ENCODE measurements around the gene PLCB2.

Gene PLCB2

DNA sequence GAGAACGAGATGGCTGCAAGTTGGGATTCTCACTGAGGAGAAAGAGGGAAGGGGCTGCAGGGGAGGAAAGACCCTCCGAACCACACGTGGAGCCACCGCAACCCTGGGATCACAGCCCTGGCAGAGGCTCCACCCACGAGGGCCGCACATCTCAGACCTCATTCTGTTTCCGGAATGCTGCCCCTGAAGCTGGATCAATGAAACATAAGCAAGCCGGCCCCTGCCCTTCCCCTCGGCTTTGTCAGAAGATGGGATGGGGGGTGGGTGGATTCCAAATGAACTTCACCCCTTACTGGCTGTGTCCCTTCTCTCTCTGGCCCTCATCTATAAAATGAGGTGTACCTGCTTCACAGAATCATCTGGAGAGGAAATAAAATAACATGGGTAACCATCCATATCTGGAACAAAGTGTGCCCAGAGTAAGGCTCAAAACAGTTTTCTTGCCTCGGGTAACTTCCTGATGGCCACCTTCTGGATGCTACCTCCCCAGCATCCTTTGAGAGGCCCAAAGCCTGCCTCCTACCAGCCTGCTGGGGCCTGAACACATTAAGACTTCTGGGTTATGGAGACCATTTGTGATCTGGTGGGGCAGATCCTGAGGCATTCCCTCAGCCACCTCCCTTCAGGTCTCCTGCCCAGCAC, 37.6 kb upstream of the PLCB2 start:
- H3K4me3 ChIP-seq (ENCODE audit: low read length) = no peak overlapping the region

DNA sequence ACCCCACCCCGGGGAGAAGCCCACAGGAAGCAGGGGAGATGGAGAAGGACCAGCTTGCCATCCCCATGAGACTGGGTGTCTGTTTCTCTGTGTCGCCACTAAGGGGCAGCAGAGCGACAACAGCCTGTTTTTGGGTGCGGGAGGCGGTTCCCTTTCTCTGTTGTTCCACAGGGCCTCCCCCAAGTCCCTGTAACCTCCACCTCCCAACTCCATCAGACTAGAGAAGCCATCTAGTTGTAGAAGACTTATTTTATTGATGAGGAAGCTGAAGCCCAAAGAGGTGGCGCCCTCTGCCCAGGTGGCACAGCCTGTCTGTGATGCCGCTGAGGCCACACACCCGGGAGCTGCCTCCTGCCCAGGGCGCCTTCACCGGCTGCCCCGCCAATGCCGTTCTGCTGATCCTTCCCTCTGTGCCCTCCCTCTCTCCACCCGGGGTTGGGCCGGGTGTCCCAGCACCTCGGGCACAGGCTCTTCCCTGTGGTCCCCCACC, 36.9 kb upstream of the PLCB2 start:
- TF ChIP-seq ZNF274 (IDR thresholded peaks at IDR 0.05; ENCODE audit: low read depth, low read length) = no peak
- H3K4me3 ChIP-seq (ENCODE audit: low read length) = no peak overlapping the region

More for the DNA sequence above, 37.6 kb upstream of the PLCB2 start:
- no peak for TF ChIP-seq ZNF274 (IDR thresholded peaks at IDR 0.05; ENCODE audit: low read depth, low read length)

DNA sequence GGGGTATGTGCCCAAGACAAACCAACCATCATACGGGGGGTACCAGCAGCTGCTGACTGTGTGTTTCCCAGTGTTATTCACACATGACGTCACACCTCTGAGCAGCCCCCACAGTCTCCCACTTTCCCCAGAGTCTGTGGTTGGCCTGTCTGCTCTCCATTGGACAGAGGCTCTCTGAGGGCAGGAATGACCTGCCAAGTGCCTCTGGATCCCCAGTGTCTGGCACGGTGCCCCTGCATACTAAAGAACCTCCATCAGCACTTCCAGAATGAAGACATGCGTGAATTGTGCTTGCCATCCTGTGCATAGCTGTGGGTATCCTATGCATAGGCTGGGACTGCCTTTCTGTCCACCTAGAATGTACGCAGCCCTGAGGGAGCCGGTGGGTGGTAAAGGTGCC, 36.5 kb upstream of the PLCB2 start:
- no peak overlapping the region for H3K4me3 ChIP-seq (ENCODE audit: low read length)
- no peak for TF ChIP-seq ZNF274 (IDR thresholded peaks at IDR 0.05; ENCODE audit: low read depth, low read length)

DNA sequence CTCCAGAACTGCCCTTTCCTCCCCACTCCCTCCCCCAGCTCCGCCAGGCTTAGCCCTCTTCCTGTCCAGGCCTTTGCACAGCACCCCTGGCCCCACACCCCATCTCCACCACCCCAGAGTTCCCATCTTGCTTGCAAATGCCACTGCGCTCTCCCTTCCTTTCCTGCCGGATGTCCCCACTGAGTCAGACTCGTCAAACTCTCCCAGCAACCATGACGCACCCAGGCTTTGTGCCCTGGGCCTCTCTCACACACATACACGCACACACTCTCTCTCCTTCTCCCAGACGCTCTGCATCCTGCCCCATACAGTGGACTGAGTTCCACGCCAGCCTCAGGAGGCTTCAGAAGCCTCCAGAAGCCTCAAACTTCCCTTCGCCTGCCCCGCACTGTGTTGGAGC, 35.8 kb upstream of the PLCB2 start:
- no peak for TF ChIP-seq ZNF274 (IDR thresholded peaks at IDR 0.05; ENCODE audit: low read depth, low read length)
- H3K4me3 ChIP-seq (ENCODE audit: low read length) = no peak overlapping the region

DNA sequence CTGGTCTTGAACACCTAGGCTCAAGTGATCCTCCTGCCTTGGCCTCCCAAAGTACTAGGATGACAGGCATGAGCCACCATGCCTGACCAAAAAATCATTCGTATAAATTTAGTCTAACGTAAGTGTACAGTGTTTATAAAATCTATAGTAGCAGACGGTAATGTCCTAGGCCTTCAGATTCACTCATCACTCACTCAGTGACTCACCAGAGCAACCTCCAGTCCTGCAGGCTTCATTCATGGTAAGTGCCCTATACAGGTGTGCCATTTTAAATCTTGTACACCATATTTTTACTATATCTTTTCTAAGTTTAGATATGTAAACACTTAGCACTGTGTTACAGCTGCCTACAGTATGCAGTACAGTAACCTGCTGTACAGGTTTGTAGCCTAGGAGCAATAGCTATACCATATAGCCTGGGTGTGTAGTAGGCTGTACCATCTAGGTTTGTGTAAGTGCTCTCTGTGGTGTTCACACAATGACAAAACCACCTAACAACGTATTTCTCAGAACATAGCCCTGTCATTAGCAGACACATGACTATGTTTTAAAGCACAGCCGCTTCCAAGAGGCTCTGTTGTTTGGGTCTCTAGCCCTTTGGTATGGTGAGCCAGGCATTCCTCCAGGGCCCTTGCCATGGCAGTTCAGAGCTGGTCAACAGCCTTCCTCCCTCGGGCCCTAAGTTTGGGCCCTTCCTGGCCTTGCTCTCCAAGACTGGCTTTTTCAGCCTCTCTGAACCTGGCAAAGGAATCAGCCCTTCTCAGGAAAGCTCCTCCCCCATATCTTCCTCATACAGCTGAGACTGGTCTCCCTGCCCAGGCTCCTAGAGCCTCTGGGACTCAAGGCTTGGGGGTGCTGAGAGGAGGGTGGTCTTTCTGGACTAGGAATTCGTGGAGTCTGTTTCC, 34.9 kb upstream of the PLCB2 start:
- H3K4me3 ChIP-seq (ENCODE audit: low read length) = no peak overlapping the region
- TF ChIP-seq ZNF274 (IDR thresholded peaks at IDR 0.05; ENCODE audit: low read depth, low read length) = no peak

DNA sequence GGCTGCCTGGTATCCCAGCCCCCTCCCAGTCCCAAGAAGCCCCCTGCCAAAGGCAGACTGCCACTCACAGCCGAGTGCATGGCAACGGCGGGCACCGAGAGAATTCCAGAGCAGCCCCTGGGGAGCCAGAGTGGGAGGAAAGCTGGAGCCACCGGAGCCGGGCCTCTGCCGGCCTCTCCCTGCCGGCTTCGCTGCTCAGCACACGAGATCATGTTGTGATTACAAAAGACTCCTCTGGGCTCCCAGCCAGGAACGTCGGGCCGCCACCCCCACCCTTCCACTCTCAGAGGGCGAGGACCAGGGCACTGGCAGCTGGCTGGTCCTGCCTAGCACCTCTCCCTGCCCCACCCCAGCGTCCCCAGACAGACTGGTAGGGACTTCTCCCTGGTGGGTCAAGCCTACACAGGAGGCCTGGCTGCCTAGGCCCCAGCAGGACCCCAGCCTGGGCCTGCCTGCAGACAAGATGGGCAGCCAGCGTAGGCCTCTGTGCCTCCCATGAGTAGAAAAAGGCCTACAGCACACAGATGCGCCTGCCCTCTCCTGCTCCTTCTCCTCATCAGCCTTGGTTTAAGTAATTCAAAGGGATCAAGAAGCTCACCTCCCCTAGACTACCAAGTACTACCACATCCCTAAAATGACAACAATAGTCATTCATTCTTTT, 33.1 kb upstream of the PLCB2 start, which contains the start of gene CCDC9B:
Gene CCDC9B, minus strand, starts transcription at position 200 of the 661 bp plus-strand sequence. Its CDS starts 120 bp downstream, at position 80.
- H3K4me3 ChIP-seq (ENCODE audit: low read length) = no peak within 1 kb of the TSS
- TF ChIP-seq ZNF274 (IDR thresholded peaks at IDR 0.05; ENCODE audit: low read depth, low read length) = no peak

DNA sequence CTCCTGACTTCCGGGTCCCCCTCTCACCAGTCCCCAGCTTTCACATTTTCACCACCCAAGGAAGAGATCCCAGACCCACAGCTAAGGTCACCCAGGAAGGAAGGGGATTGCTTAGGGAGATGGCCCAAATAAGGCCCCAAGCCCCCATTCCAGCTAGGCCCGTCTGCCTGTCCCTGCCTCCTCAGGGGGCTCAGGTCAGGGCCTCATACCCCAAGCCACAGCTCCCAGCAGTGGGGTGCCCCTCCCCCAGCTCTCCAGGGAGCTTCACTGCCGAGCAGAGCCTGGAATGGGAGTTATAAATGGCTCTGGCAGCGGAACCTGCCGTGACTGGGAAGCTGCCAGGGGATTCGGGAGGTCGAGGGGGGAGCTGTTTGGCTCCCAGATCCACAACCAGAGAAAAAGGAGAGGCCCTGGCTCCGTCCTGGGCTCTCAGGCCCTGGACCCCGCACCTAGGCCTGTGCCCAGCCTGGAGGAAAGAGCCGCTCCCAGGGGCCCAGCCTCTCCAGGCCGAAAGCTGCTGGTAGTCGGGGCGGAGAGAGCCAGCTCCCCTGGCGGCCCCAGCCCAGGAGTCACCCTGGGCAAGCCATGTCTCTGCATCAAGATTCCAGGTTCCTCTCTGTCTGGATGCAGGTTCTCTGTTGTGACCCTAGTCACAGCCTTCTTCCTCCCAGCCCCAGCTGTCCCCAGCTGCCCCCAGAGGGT, 32.5 kb upstream of the PLCB2 start:
- no peak overlapping the region for H3K4me3 ChIP-seq (ENCODE audit: low read length)
- no peak for TF ChIP-seq ZNF274 (IDR thresholded peaks at IDR 0.05; ENCODE audit: low read depth, low read length)

DNA sequence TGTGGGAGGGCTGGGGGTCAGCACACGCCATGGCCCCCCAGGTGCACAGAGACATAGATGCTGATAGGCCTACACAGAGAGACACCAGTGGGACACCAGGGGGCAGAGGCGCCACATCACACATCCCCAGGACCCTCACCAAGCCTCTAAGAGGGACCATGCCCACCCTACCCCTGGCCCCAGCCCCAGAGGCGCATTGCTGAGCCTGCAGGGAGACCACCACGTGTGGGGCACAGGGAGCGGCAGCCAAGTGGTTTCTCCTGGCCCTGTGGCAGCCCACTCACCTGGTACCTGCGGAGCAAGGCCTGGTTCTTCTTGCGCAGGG, 31.8 kb upstream of the PLCB2 start:
- TF ChIP-seq ZNF274 (IDR thresholded peaks at IDR 0.05; ENCODE audit: low read depth, low read length) = no peak
- no peak overlapping the region for H3K4me3 ChIP-seq (ENCODE audit: low read length)

DNA sequence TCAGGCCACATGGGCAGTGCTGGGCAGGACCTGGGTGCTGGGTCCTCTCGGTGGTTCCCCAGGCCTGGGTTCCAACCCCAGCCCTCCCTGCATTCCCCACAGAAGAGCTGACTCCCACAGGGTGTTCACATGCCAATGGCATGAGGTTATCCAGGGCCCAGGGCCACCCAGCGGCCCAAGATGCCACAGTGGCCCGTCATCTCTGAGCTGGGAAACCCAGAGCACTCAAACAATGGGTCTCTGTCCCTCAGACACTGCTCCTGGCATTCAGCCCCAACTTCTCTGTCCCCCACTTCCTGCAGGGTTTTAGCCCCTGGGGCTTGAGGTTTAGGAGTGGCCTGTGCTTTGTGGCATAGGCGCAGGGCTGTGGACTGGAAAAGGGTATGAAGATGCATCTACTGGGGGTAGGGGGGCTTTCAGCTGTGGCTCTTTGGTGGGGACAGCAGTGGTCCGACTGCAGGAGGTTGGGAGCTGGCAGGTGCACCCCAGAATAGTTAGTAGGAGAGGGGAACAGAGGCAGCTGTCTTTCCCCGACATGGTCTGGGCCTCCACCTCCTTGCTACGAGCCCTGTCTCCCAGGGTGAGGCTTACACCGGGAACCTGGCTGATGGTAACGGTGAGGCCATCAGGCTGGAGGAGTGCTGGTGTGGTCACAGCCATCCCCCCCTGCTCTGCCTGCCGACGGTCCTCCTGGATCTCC, 31.3 kb upstream of the PLCB2 start:
- no peak overlapping the region for H3K4me3 ChIP-seq (ENCODE audit: low read length)
- TF ChIP-seq ZNF274 (IDR thresholded peaks at IDR 0.05; ENCODE audit: low read depth, low read length) = no peak

DNA sequence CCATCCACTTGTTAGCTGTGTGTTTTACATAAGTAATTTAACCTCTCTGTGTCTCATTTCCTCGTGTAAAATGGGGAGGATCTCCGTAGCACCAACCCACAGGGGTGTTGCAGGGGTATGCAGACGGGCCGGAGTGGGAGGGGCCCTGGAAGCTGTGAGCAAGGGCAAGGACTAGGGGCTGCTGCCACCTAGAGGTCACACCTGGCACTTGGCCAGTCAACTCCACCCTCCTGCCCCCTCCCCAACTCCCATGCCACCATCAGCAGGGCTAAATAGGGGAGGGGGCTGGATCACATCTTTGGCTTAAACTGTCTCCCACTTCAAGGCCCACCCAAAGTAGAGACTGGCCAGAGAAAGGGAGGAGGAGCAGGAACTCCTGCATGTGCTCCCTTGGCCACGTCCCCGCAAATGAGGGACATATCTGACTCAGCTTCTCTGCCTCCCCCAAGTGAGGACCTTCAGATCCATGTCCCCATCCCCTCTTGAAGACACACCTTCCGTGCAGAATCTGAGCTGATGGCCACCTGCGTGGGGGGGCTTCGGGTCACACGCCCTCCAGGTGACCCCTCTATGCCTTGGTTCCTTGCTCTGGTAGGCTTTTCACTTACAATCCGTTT, 30.4 kb upstream of the PLCB2 start:
- H3K4me3 ChIP-seq (ENCODE audit: low read length) = no peak overlapping the region
- TF ChIP-seq ZNF274 (IDR thresholded peaks at IDR 0.05; ENCODE audit: low read depth, low read length) = no peak

DNA sequence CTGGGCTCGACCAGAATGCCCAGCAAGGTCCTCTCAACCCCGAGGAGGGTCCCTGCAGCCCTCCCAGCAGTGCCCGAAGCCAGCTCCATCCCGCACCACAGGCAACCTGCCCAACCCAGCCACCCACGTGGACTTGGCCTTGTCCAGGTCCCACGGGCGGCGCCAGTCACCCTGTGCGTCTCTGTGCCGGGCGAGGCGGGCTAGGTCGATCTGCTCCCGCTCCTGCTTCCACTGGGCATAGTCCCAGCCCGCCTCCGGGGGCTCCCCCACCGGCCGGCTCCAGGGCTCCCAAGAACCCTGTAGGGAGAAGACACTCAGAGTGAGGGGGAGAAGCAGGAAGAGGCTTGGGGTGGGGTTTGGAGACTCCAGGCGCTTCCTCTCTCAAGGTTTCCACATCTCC, 29.9 kb upstream of the PLCB2 start:
- TF ChIP-seq ZNF274 (IDR thresholded peaks at IDR 0.05; ENCODE audit: low read depth, low read length) = no peak
- no peak overlapping the region for H3K4me3 ChIP-seq (ENCODE audit: low read length)

DNA sequence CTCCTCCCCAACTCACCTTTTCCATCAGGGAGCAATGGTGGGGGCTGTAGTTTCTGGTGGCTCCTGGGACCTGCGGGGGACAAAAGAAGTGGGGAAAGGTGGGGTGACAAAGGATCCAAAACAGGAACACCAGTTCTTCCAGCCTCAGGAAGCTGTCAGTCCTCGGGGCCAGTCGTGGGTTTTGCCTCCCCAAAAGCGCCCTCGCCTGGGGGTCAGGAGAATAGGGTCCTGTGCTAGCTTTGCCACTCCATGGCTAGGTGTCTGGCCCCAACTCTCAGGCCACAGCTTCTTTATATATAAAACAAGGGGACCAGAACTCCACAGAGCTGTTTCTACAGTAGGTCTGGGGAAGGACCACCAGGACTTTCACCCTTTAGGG, 29.0 kb upstream of the PLCB2 start:
- no peak for TF ChIP-seq ZNF274 (IDR thresholded peaks at IDR 0.05; ENCODE audit: low read depth, low read length)
- H3K4me3 ChIP-seq (ENCODE audit: low read length) = no peak overlapping the region
